ENCODE data around the gene TACC2.

GRCh38 chr10:122281751-122282150 is 292.8 kb downstream of the TACC2 start:
- TF ChIP-seq POLR2AphosphoS5 (IDR thresholded peaks at IDR 0.05; ENCODE audit: low read depth, low read length) (no peak), SIN3A (IDR thresholded peaks at IDR 0.05; ENCODE audit: borderline replicate concordance, insufficient read depth, low read length) (no peak)
- TF ChIP-seq, protein P1, sequence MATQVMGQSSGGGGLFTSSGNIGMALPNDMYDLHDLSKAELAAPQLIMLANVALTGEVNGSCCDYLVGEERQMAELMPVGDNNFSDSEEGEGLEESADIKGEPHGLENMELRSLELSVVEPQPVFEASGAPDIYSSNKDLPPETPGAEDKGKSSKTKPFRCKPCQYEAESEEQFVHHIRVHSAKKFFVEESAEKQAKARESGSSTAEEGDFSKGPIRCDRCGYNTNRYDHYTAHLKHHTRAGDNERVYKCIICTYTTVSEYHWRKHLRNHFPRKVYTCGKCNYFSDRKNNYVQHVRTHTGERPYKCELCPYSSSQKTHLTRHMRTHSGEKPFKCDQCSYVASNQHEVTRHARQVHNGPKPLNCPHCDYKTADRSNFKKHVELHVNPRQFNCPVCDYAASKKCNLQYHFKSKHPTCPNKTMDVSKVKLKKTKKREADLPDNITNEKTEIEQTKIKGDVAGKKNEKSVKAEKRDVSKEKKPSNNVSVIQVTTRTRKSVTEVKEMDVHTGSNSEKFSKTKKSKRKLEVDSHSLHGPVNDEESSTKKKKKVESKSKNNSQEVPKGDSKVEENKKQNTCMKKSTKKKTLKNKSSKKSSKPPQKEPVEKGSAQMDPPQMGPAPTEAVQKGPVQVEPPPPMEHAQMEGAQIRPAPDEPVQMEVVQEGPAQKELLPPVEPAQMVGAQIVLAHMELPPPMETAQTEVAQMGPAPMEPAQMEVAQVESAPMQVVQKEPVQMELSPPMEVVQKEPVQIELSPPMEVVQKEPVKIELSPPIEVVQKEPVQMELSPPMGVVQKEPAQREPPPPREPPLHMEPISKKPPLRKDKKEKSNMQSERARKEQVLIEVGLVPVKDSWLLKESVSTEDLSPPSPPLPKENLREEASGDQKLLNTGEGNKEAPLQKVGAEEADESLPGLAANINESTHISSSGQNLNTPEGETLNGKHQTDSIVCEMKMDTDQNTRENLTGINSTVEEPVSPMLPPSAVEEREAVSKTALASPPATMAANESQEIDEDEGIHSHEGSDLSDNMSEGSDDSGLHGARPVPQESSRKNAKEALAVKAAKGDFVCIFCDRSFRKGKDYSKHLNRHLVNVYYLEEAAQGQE (IDR thresholded peaks at IDR 0.05; ENCODE audit: insufficient read depth in 1 of 2, low read depth in 2 of 2, low read length in 2 of 2) = no peak

Measured in PFSK-1 (cell line).